Thyroid gland (tissue), 4 donors: ENCODE measurements around the gene FZD4. TPM values are rescaled to one million over a fixed set of nuclear protein-coding genes. Genes with fewer than 3 reads are reported as not detected.
"Not testable (repeated sequence)": the region's sequence is repeated elsewhere in the genome, so short reads cannot be mapped to it uniquely, and the experiment has no call there.

ENCODE experiments used
- DNase-seq, 2 donors: peaks; one replicate each; pipeline ENCODE4 v3.0.0-alpha.2; 2019
- H3K27ac ChIP-seq, 3 donors: fragments of 200-600 bp; sonication (generic); 1 replicate in 2 of 3; 2 replicates in 1 of 3; pipeline ENCODE4 v1.5.1; 2016 to 2019; ENCODE audit warnings: mild to moderate bottlenecking in 1 of 3, moderate library complexity in 1 of 3
- H3K27me3 ChIP-seq: fragments of 200-600 bp; sonication (generic); one replicate; pipeline ENCODE4 v1.5.1; 2019
- H3K36me3 ChIP-seq, 2 donors: fragments of 200-600 bp; sonication (generic); one replicate each; pipeline ENCODE4 v1.5.1; 2016 to 2019
- H3K4me1 ChIP-seq, 2 donors: fragments of 200-600 bp; sonication (generic); one replicate each; pipeline ENCODE4 v1.5.1; 2017 to 2019
- H3K4me3 ChIP-seq, 3 donors: fragments of 200-600 bp; sonication (generic); replicated peaks in 1 of 3; 1 replicate in 2 of 3; 2 replicates in 1 of 3; pipeline ENCODE4 v1.5.1; 2016; ENCODE audit warnings: mild to moderate bottlenecking in 1 of 3
- H3K9me3 ChIP-seq: fragments of 200-600 bp; sonication (generic); one replicate; pipeline ENCODE4 v1.5.1; 2017
- POLR2A ChIP-seq, 2 donors: fragments of 450-650 bp; IDR thresholded peaks; one replicate each; pipeline ENCODE4 v1.6.1; 2017; ENCODE audit warnings: antibody characterized with exemption in 2 of 2, mild to moderate bottlenecking in 2 of 2, moderate library complexity in 1 of 2
- WGBS, 2 donors: methylation state at CpG; one replicate each; pipeline ENCODE4 v1.1.5; 2017; 5-methylcytosine and 5-hydroxymethylcytosine counted together
- intact Hi-C: fragments of 100-400 bp; cut with DNase I; formaldehyde crosslinking; loops from one replicate; pipeline ENCODE4 v1.15.1; 2023
- total RNA-seq, 4 donors: library from RNA; depleted of rRNA; stranded (reverse); fragments of >200 nt; gene quantifications; one replicate each; pipeline ENCODE4 v1.2.3, GENCODE V29; 2016
- TF ChIP-seq, protein P1 (sequence below), 6 experiments: fragments of 200-600 bp in 3 of 6; fragments of 450-650 bp in 3 of 6; sonication (generic) in 3 of 6; IDR thresholded peaks; one replicate each; pipeline ENCODE4 v1.5.1; 2016 to 2019; ENCODE audit warnings: antibody characterized with exemption in 6 of 6, mild to moderate bottlenecking in 2 of 6, inconsistent platforms in 1 of 6, moderate library complexity in 1 of 6

FZD4 gene
- total RNA-seq: 10 to 100 TPM; 32.9 to 70.8 (median 48.0) TPM

DNA sequence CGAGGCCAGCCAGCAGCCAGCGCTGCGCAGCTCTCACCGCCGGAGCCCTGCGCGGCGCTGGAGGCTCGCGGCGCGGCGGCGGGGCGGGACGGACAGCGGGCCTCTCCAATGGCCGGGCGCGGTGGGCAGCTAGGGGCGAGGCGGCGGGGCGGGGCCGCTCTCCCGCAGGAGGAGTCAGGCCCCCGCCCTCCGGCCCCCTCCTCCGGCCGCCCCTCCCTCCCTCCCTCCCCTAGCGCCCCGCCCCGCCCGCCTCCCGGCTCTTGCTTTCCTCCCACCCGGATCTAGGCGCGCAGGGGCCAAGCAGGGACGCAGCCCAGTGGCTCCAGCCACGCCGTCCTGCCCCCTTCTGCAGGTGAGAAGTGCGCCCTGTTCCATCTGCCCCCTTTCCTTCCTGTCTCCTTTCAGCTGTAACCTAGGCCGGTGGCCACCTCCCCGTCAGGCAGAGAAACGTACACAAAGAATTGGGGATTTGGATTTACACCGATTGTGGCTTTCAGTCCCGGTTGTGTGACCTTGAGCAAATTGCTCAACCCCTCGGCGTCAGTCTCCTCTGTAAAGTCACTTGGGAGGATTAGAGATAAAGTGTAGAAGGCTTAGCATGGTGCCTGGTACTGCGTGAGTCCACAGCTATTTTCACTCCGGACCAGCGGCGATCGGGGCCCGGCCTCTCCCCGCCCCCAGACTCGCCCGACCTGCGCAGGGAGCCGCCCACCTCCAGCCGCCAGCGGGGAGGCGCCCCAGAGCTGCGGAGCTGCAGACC is at the start of gene FZD4:
TSS of gene FZD4 (minus strand) at position 35 of the 760 bp plus-strand sequence. CDS start 310 bp downstream, outside the sequence.
- peak within 1 kb of the TSS; percentile 77 to 99 (median 81) for H3K4me3 ChIP-seq
- 1% methylated on average over 27 to 35 of the region's 64 CpGs for WGBS, 2 donors
- peak; percentile 86 to 99 for TF ChIP-seq POLR2A (IDR thresholded peaks at IDR 0.05)
- TF ChIP-seq, protein P1, sequence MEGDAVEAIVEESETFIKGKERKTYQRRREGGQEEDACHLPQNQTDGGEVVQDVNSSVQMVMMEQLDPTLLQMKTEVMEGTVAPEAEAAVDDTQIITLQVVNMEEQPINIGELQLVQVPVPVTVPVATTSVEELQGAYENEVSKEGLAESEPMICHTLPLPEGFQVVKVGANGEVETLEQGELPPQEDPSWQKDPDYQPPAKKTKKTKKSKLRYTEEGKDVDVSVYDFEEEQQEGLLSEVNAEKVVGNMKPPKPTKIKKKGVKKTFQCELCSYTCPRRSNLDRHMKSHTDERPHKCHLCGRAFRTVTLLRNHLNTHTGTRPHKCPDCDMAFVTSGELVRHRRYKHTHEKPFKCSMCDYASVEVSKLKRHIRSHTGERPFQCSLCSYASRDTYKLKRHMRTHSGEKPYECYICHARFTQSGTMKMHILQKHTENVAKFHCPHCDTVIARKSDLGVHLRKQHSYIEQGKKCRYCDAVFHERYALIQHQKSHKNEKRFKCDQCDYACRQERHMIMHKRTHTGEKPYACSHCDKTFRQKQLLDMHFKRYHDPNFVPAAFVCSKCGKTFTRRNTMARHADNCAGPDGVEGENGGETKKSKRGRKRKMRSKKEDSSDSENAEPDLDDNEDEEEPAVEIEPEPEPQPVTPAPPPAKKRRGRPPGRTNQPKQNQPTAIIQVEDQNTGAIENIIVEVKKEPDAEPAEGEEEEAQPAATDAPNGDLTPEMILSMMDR (IDR thresholded peaks at IDR 0.05): peak in 3 of 6 experiments; percentile 5 to 41 (median 31)
- no peaks in the 10 kb centered on the region for H3K27me3 ChIP-seq
- H3K4me1 ChIP-seq: peaks cover 21 to 34% of the 10 kb centered on the region in 2 donors
- H3K9me3 ChIP-seq: no peaks in the 10 kb centered on the region
- DNase-seq: peak; percentile 92 to 93
- H3K27ac ChIP-seq: peak within 1 kb of the TSS; percentile 84 to 95 (median 93)
- peaks cover 0 to 4% of the 10 kb centered on the region in 2 donors for H3K36me3 ChIP-seq
- intact Hi-C loops: loop anchor here (5.0 kb wide), 1 partner anchor 82 kb away; the partner anchor contains the start of gene TMEM135

DNA sequence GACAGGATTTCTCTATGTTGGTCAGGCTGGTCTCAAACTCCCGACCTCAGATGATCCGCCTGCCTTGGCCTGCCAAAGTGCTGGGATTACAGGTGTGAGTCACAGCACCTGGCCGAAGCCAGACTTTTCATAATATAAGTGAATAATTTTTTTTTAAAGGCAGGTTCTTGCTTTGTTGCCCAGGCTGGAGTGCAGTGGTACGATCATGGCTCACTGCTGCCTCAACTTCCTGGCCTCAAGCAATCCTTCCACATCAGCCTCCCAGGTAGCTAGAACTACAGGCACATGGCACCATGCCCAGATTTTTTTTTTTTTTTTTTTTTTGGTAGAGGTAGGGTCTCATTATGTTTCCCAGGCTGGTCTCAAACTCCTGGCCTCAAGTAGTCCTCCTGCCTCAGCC is 49.1 kb upstream of the FZD4 start:
- H3K27me3 ChIP-seq, H3K4me3 ChIP-seq: not testable (repeated sequence)

DNA sequence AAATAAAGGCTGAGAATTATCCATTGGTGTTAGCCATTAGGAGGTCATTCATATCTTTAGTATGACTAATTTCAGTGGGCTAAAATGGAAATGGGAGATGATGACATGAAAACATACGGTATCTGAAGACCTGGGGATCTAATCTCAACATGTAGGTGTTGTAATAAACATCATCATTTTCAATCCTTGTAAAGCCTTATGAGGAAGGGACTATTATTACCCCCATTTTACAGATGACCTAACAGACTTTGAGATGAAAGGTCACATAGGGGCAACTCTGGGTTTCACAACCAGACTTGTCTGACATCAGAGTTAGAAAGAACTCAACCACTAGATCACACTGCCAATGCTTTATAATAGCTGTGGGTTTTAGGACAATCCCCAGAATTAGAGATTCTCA is 47.7 kb upstream of the FZD4 start:
- TF ChIP-seq, protein P1 (IDR thresholded peaks at IDR 0.05): no peak
- no peak for TF ChIP-seq POLR2A (IDR thresholded peaks at IDR 0.05)
- 89 to 95% methylated on average over 1 of the region's 1 CpG for WGBS, 2 donors

More for the DNA sequence above, 49.1 kb upstream of the FZD4 start:
- H3K36me3 ChIP-seq, intact Hi-C loops, H3K27ac ChIP-seq, H3K9me3 ChIP-seq, DNase-seq: not testable (repeated sequence)
- 92 to 95% methylated on average over 4 of the region's 4 CpGs for WGBS, 2 donors
- peaks cover 18 to 22% of the 10 kb centered on the region in 2 donors for H3K4me1 ChIP-seq

DNA sequence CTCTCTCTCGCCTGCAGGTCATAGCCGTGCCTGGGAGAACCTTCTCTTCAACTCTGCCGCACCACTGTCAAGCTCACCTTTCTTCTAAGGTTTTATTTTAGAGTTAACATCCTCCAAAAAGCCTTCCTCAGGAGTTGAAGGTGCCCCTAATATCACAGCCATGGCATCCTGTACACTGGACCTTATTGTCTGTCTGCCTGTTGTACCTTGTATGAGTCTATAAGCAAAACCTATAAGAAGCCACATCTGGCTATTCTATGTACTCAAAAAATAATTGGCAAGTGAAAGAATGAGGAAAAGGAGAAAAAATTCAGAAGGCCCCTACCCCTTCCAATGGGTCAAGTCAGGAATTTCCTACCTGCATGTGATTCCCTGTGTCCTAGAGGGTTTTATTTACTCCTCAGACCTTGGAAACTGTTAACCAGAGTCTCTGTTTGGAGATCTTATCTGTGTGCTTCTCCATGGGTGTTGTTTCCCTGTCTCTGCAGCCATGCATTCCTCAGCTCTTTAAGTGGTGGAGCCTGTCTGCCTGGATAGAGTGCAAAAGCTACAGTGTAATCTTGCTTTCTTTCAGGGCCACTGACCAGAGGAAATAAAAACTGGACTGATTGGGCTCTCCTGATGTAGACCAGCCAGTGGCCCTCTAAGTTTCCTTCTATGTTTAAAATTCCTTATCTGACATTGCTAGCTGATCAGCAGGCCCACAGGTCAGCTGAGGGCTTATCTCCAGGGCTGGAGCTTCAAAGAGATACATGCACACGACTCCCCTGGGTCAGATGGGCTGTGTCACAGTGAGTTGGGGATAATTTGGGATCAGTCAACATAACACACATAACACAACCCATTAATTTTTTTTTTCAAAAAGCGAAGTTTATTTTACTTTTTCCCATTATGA is 44.9 kb upstream of the FZD4 start:
- Histone ChIP-seq H3K36me3 (no peaks in the 10 kb centered on the region), H3K27ac (peak overlapping the region; percentile 84 to 92 (median 87)), H3K9me3 (no peaks in the 10 kb centered on the region), H3K4me1 (peaks cover 27 to 32% of the 10 kb centered on the region in 2 donors), H3K27me3 (no peaks in the 10 kb centered on the region), H3K4me3 (no peak overlapping the region)
- peak in 1 of 2 donors; percentile 47 for TF ChIP-seq POLR2A (IDR thresholded peaks at IDR 0.05)
- TF ChIP-seq, protein P1 (IDR thresholded peaks at IDR 0.05): no peak
- intact Hi-C loops: no loop called here
- 38 to 52% methylated on average over 5 of the region's 5 CpGs for WGBS, 2 donors
- DNase-seq: peak; percentile 77 to 78

More for the DNA sequence above, 47.7 kb upstream of the FZD4 start:
- no peaks in the 10 kb centered on the region for H3K36me3 ChIP-seq
- intact Hi-C loops: no loop called here
- no peak for DNase-seq
- no peak overlapping the region for H3K4me3 ChIP-seq
- no peaks in the 10 kb centered on the region for H3K9me3 ChIP-seq
- peaks cover 20 to 26% of the 10 kb centered on the region in 2 donors for H3K4me1 ChIP-seq
- H3K27me3 ChIP-seq: no peaks in the 10 kb centered on the region
- no peak overlapping the region for H3K27ac ChIP-seq

DNA sequence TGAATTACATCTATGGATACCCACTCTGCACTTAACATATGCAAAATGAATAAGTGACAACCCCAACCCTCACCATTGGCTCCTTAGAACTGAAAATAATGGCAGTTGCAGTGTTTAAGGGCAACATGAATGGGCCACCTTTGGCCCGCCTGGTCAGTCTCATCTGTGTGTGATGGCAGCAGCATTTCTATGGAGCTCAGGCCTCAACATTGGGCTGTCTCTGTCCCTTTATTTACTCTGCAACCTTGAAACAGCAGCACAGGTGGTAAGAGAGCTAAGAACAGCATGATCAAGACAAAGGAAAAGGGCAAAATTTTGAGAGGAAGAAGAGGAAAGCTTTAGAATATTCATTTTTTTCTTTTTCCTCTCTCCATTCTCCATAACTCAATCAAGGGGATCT is 44.2 kb upstream of the FZD4 start:
- Histone ChIP-seq H3K9me3 (no peaks in the 10 kb centered on the region), H3K27me3 (no peaks in the 10 kb centered on the region), H3K4me3 (no peak overlapping the region), H3K27ac (peak overlapping the region; percentile 76 to 92 (median 84)), H3K4me1 (peaks cover 27 to 31% of the 10 kb centered on the region in 2 donors), H3K36me3 (no peaks in the 10 kb centered on the region)
- intact Hi-C loops: no loop called here
- DNase-seq: no peak
- TF ChIP-seq POLR2A (IDR thresholded peaks at IDR 0.05): no peak
- TF ChIP-seq, protein P1 (IDR thresholded peaks at IDR 0.05): no peak
- WGBS, 2 donors: 100% methylated on average over 1 of the region's 1 CpG
